Esophagus squamous epithelium (tissue), 4 donors: Measurements from ENCODE around the gene RNLS.

Source experiments
- POLR2A ChIP-seq, 4 donors: fragments of 450-650 bp; IDR thresholded peaks; one replicate each; pipeline ENCODE4 v1.6.1; 2017; ENCODE audit warnings: antibody characterized with exemption in 4 of 4, mild to moderate bottlenecking in 4 of 4, moderate library complexity in 3 of 4
- TF ChIP-seq, protein P1 (sequence below), 6 experiments: fragments of 450-650 bp in 4 of 6; fragments of 200-600 bp in 2 of 6; sonication (generic) in 2 of 6; IDR thresholded peaks; one replicate each; pipeline ENCODE4 v1.5.1; 2016 to 2019; ENCODE audit warnings: antibody characterized with exemption in 6 of 6, mild to moderate bottlenecking in 4 of 6, moderate library complexity in 4 of 6

DNA sequence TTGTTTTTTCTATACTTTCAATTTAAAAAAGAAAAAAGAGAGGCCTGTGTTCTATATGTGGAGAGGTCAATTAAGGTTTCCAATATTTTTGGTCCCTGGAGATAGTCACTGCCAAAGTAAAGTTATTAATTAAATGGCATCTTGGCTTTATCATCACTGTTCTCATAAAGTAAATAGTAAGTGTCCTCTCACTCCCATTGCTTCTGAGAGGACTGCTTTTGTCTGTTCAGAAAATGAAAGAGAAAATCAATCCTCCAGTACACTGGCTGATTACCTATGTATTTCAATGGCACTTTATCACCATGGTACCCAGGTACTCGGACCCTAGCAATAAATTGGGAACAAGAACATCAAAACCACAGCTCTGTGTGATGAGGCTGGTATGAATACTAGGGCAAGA is 94.0 kb downstream of the RNLS start:
- TF ChIP-seq POLR2A (IDR thresholded peaks at IDR 0.05) = no peak
- TF ChIP-seq, protein P1, sequence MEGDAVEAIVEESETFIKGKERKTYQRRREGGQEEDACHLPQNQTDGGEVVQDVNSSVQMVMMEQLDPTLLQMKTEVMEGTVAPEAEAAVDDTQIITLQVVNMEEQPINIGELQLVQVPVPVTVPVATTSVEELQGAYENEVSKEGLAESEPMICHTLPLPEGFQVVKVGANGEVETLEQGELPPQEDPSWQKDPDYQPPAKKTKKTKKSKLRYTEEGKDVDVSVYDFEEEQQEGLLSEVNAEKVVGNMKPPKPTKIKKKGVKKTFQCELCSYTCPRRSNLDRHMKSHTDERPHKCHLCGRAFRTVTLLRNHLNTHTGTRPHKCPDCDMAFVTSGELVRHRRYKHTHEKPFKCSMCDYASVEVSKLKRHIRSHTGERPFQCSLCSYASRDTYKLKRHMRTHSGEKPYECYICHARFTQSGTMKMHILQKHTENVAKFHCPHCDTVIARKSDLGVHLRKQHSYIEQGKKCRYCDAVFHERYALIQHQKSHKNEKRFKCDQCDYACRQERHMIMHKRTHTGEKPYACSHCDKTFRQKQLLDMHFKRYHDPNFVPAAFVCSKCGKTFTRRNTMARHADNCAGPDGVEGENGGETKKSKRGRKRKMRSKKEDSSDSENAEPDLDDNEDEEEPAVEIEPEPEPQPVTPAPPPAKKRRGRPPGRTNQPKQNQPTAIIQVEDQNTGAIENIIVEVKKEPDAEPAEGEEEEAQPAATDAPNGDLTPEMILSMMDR (IDR thresholded peaks at IDR 0.05) = no peak
